AG20443 (cell line): Measurements from ENCODE around the gene COX6A2.
A peak's percentile ranks its signal among the peaks of the same experiment; 100 is the strongest.

Source experiments
- DNase-seq: peaks from one replicate; pipeline ENCODE4 v3.0.0; 2012; ENCODE audit warnings: low spot score, mixed read lengths

The COX6A2 gene

GRCh38 chr16:31428279-31428597 is at the start of gene COX6A2:
Gene COX6A2, minus strand, starts transcription at chr16:31428360. Its CDS starts 35 bp downstream, at chr16:31428325.
- no peak for DNase-seq

- DNase-seq, result no peak
These were observed 49.4 kb upstream of the COX6A2 start for GRCh38 chr16:31477220-31478216.

GRCh38 chr16:31476303-31477219 is 48.4 kb upstream of the COX6A2 start:
- DNase-seq, result no peak

GRCh38 chr16:31475946-31476302 is 47.8 kb upstream of the COX6A2 start:
- DNase-seq, result no peak

DNA sequence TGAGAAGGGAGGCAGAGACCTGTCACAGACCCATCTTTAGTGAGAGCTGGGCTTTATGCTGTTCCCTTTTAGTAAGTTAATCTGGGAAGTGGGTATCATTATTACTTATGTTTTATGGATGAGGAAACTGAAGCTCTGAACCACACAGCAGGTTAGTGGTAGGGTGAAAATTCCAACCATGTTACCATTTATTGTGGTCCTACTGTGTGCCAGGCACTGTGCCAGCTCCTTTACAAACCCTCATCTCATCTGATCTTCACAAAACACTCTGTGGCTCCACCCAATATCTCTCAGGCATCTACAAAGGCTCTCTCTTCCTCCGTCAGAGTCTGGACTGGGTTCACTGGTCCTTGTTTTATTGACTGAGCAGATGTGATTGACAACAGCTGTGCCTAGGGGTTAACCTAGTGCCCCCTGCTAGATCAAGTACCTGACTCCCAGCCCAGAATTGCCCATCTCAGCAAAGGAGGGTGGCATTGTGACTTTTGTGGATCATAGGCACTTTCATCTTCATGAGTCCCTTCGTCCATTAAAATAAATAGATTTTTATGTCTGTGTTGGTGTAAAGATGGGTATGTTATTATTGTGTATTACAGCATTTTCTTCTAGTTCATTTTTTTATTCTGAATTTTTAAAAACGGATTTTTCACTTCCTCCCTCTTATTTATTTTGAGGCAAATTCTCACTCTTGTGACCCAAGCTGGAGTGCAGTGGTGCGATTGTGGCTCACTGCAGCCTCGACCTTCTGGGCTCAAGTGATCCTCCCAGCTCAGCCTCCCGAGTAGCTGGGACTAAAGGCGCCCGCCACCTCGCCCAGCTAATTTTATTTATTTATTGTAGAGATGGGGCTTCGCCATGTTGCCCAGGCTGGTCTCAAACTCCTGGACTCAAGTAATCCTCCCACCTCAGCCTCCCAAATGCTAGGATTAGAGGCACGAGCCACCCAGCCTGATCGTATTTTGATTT is 46.9 kb upstream of the COX6A2 start:
- no peak for DNase-seq

- peak; percentile 87 for DNase-seq
These were observed 46.1 kb upstream of the COX6A2 start for GRCh38 chr16:31474173-31474714.

DNA sequence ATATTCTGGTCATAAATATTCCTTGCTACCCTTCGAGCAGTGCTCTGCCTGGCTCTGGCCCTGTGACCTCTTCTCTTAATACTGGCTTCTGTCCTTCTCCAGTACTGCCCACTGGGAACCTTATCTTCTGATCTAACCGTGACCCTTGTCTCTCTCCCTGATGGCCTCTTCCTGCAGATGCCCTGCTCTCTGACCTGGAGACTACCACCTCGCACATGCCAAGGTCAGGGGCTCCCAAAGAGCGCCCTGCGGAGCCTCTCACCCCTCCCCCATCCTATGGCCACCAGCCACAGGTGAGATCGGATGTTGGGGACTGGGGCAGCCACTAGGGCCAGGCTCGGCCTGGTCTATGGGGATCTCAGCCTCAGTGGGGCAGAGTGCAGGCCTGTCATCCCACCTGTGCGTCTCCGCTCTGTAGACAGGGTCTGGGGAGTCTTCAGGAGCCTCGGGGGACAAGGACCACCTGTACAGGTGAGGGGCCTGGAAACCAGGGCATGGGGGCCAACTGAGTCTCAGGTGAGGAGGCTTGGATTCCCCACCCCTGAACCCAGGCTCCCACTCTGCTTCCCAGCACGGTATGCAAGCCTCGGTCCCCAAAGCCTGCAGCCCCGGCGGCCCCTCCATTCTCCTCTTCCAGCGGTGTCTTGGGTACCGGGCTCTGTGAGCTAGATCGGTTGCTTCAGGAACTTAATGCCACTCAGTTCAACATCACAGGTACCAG is 45.3 kb upstream of the COX6A2 start:
- DNase-seq, result no peak

GRCh38 chr16:31472709-31473203 is 44.6 kb upstream of the COX6A2 start:
- DNase-seq, result peak; percentile 96

GRCh38 chr16:31471875-31472708 is 43.9 kb upstream of the COX6A2 start, which contains the start of gene TGFB1I1:
Gene TGFB1I1, plus strand, starts transcription at chr16:31472152. Its CDS starts 37 bp downstream, at chr16:31472189.
- DNase-seq, result peak; percentile 90

- no peak for DNase-seq
These were observed 43.2 kb upstream of the COX6A2 start for GRCh38 chr16:31471241-31471874.

DNA sequence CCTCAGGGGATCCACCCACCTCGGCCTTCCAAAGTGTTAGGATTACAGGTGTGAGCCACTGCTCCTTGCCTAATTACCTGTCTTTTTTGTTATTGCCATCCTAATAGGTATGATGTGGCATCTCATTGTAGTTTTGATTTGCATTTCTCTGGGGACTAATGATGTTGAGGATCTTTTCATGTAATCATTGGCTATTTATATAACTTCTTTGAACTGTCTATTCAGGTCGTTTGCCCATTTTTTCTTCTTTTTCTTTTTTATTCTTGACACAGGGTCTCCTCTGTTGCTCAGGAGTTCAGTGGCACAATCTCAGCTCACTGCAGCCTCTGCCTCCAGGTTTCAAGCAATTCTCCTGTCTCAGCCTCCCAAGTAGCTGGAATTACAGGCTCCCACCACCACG is 42.5 kb upstream of the COX6A2 start:
- no peak for DNase-seq

GRCh38 chr16:31467858-31468257 is 39.7 kb upstream of the COX6A2 start:
- no peak for DNase-seq

GRCh38 chr16:31467151-31467773 is 39.1 kb upstream of the COX6A2 start:
- no peak for DNase-seq

GRCh38 chr16:31466381-31466841 is 38.3 kb upstream of the COX6A2 start:
- DNase-seq, result no peak

GRCh38 chr16:31465788-31466370 is 37.7 kb upstream of the COX6A2 start:
- no peak for DNase-seq

GRCh38 chr16:31464781-31465260 is 36.7 kb upstream of the COX6A2 start:
- no peak for DNase-seq

GRCh38 chr16:31464348-31464769 is 36.2 kb upstream of the COX6A2 start:
- DNase-seq, result no peak
